GM11168 (cell line): ENCODE results near the gene ALG1.
"Not testable (repeated sequence)": the region's sequence is repeated elsewhere in the genome, so short reads cannot be mapped to it uniquely, and the experiment has no call there.

ENCODE experiments used
- in situ Hi-C: fragments of 300-500 bp; cut with MboI; formaldehyde crosslinking; loops from one replicate; pipeline ENCODE4 v1.12.0; 2022; ENCODE audit warnings: low sequenced_read_pairs; ENCODE audit not compliant: unreplicated experiment

Gene ALG1

DNA sequence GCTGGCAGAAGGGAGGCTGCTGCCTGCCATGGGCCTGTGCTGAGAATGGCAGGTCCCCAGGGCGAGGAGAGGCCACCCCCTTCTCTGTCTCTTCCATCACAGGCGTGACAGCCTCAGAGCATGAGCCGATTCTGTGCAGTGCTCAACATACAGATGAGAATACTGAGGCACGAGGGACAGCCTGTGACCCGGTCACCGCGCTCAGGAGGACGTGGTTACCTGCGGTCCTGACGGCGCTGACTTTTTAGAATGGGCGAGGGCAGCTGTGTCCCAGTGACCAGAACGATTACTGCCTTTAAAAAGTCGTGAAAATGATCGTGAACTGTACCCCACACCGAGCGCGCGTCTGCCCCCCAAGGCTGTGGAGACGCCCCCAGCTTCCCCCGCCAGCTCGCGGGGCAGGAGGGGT, 25.4 kb downstream of the ALG1 start:
- in situ Hi-C loops, result not testable (repeated sequence)

DNA sequence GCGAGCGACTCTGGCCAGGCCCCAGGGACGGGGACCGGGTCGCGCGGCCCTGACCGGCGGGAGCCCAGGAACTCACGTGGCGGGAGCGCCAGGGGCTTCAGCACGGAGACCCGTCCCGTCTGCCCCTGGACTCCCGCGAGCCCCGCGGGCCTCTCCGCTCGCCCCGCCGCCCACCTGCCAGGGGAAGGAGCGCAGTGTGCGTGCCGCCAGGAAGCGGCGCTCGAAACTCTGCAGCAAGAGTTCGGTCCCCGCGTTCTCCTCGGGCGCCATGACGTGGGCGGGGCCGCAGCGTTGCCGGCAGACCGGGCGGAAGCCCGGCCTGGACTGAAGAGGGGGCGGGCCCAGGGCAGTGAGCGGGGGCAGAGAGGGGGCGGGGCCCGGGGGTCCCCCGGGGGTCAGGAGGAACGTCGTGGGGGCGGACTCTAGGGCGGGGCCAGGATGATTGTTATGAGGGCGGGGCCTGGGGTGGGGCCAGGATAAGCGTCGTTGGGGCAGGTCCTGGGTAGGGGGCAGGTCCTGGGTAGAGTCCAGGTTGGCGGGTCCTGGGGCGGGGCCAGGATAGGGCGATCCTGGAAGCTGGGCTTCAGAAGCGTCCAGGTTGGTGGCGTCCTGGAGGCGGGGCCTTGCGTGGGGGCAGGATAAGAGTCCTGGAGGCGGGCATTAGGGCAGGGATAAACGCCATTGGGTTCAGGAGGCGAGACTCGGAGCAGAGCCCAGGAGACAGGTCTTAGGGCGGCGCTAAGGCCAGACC, 26.0 kb downstream of the ALG1 start, which contains the start of gene EEF2KMT:
EEF2KMT (minus strand) TSS at position 326 of the 751 bp plus-strand sequence; CDS start at position 270, 56 bp downstream.
- in situ Hi-C loops, result not testable (repeated sequence)

DNA sequence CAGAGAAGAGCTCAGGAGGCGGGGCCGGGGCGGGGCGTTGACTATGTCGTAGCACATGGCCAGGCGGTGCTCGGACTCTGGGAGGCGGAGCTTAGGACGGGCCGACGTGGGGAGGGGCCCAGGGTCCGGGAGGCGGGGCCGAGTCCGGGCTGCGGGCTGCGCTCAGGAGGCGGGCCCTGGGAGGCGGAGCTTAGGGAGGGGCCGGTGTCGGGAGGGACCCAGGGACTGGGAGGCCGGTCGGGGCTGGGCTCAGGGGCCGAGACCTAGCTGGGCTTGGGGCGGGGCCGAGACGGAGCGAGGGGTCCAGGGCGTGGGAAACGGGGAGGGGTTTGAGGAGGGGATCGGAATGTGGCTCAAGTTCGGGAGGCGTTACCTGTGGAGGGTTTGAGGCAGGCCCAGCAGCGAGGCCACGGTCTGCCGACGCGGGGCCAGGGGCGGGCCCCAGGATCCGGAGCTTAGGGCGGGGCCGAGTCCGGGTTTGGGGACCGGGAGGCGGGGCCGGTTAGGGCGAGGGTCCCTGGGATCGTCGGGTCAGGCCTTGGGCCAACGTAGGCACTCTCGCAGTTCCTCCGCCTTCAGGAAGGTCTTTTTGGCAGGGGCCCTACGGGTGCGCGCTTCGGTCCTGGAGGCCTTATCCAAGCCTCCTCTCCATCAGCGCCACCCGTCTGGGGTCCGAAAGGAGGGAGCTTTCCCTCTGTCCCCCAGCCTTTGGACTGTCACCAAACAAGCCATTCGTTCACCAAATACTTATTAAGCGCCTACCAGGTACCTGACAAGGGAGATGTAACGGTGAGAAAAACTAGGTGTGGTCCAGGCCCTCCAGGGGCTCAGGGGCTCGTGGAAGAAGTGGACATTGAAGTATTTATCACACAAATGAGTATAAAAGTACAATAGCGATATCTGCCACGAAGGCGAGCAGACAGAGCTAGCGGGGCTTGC, 26.8 kb downstream of the ALG1 start:
- in situ Hi-C loops, result not testable (repeated sequence)

DNA sequence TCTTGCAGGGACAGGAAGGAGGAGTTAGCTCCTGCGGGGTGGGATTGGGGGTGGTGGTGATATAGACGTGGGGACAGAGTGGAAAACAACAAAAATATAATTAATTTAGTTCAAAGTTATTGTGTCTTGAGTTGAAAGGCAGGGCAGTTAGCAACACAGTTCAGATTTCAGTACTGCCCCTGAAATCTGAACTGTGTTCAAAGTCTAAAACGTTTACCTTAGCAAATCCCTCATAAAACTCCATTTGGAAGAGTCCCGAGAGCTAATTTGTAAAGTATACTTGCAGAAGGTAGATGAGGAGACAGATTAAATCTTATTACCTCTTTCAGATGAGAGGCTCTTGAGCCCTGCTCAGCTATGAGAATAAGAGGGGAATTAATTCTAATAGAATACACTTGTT, 27.5 kb downstream of the ALG1 start:
- in situ Hi-C loops, result not testable (repeated sequence)

DNA sequence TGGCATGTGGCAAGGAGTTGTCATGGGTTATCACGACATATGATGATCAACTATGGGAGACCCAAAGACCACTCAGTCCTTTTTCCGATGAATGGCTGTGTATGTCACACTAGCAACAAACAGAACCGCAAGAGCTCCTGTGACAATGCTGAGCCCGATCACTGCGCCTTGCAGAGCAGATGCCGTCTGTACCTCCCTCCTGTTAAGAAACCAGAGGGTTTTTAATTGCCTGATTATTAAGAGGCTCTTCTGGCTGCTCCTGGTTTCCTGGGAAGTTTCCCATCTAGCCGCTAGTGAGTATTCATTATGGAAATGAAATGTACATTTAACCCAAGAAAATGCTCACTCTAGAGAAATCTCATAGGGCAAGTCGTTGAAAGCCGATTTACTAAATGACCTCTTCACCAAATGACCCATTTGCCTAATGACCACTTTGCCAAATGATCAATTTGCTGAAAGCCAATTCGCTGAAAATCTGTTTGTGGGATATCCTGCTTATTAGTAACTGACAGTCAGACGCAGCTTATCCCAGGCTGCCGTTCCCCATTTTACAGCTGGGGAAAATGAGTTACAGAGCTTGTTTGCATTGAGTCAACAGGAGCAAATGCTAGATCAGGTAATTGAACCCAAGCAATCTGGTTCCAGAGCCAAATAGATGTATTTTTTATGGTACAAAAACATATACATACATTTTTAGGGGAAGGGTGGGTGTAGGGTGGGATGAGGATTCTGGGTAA, 31.8 kb downstream of the ALG1 start:
- in situ Hi-C loops, result not testable (repeated sequence)

DNA sequence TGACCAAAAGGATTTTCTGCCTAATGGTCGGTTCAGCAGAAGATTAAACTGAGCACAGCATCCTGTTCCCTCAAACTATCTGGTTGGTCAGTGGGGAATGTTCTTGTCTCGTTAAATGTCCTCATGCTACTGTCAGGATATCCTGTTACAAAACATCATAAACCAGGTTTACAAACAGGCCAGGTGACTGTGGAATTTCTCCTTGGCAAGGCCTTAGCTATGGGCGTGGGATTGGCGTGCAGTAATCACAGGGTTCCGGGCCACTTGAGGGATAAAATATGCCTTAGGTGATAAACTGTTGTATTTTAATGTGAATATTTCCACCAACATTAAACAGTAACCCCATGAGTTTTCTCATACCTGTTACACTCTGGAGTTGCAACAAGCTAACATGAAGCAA, 33.4 kb downstream of the ALG1 start:
- in situ Hi-C loops, result not testable (repeated sequence)

DNA sequence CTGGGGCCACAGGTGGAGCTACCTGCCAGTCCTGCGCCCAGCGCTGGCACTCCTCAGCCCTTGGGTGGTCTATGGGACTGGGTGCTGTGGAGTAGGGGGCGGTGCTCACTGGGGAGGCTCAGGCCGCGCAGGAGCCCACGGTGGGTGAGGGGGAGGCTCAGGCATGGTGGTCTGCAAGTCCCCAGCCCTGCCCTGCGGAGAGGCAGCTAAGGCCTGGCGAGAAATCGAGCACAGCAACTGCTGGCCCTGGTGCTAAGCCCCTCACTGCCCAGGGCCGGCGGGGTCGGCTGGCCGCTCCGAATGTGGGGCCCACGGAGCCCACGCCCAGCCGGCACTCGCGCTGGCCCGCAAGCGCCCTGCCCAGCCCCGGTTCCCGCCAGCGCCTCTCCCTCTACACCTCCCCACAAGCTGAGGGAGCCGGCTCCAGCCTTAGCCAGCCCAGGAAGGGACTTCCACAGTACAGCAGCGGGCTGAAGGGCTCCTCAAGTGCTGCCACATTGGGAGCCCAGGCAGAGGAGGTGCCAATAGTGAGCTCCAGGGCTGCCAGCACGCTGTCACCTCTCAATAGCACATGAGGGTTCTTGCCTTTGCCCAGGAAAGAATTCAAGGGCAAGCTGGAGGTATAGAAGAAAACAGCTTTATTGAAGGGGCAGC, 37.0 kb downstream of the ALG1 start:
- in situ Hi-C loops, result no loop called here

DNA sequence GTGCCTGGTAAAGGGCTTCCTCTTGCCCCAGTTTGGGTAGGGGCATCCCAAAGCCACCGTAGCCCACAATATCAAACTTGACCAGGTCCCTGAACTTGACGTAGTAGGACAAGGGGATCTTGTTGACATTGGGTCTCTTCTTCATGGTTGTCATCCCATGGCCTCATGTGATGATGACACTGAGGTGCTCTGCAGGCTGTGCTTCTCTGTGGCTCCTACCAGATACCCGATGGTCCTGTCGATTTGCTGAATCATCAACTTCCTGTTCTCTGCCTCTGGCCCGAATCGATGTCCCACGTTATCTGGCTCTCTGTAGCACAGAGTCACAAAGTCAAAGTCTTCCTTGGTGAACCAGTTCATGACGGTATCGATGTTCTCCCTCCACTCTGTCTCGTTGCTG, 39.3 kb downstream of the ALG1 start:
- in situ Hi-C loops, result not testable (repeated sequence)

DNA sequence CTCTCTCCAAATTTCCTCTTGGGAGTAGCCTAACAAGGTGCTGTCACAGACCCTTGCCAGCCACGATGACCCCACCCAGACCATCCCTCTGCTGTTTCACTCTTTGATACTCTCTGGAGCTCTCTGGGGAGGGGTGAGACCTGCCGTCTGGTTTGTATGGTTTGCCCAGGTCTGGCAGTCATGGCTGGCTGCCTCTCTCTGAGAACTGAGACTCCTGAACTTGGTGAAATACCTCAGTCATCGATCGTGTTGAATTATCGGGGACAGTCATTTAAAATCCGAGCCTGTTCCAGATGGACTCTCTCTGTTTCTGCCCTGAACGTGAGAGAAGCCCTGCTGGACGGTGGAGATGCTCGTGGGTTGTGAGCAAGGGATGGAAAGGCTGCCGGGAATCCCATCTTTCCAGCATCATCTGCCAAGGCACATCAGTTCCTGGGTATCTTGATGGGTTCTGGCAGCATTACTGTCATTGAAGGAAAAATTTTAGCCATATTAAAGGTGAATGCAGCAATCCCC, 45.2 kb downstream of the ALG1 start:
- in situ Hi-C loops, result not testable (repeated sequence)

DNA sequence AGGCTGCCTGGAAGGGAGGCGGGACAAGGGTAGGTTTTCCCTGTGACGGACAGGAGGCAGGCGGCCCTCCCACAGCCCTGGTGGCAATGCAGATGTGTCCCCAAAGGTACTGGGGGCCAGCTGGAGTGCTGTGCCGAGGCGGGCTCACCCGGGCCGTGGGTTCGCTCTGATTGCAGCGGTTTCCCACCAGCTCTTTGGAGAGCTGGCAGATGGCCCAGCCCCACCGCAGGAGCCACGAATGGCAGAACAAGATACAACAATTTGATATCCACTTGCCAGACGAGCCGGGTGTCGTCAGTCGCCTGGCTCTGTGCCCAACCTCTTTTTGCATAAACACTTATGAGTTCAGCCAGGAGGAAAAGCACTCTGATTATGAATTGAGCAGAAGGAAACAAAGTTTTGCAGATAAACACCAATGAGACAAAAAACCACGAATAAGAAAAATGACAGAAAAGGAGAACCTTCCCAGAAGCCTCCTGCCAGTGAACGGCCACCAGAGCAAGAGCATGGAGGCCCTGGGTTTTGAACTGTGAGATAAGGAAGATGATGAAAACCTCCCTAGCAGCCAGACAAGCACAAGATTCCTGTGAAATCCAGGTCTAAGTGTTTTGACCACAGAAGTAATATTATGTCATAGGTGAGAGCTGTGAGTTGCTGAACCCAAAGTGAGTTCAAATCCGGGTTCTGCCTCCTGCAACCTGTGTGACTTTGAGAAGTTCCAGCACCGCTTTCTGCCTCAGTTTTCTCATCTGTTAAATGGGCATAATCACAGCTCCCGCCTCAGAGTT, 45.9 kb downstream of the ALG1 start:
- in situ Hi-C loops, result not testable (repeated sequence)

DNA sequence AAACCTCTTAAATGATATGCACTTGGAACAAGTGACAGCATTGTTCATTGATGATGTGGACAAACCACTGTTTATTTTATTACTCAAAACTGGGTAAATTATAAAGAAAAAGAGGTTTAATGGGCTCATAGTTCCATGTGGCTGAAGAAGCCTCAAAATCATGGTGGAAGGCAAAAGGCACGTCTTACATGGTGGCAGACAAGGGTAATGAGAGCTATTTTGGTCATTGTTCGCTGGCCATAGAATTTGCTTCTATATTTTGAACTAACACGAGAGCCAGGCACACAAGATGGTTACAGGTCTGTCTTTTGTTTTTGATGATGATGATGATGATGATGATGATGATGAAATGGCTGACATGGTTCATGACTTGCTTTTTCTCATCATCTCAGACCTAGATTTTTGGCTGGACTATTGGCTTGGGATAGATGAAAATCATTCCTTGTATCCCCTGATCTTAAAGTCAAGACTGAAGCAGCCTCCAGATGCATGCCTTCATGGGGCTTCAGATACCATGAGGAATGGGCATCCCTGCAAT, 59.9 kb downstream of the ALG1 start:
- in situ Hi-C loops, result not testable (repeated sequence)

DNA sequence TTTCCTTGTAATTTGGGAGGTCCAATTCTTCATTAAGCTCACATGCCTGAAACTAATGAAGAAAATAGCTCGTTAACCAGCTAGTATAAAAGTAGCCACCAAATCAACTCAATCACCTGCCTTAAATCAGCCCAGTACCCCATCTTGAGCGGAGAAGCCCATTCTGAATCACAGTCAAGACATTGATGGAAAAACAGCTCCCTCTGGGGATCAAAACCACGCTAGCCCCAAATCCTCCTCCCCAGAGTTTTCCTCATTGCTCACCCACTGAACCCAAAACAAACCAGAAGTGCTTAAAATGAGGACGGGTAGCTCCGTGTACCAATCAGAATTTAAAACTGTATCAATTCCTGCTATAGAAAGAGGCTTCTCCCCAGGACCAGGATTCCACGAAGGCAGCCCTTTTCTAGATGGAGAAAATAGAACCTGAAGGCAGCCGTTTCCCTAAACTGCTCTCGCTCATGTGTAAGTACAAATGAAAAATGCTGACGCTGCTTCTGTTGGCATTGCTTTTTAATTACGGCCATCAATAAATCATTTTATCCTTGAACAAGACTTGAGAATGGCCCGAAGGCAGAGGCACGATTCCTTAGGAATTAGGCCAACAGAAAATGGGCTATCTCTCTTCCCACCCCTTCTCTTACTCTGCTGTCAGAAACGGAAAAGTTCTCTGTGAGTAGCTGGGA, 61.4 kb downstream of the ALG1 start:
- in situ Hi-C loops, result not testable (repeated sequence)

DNA sequence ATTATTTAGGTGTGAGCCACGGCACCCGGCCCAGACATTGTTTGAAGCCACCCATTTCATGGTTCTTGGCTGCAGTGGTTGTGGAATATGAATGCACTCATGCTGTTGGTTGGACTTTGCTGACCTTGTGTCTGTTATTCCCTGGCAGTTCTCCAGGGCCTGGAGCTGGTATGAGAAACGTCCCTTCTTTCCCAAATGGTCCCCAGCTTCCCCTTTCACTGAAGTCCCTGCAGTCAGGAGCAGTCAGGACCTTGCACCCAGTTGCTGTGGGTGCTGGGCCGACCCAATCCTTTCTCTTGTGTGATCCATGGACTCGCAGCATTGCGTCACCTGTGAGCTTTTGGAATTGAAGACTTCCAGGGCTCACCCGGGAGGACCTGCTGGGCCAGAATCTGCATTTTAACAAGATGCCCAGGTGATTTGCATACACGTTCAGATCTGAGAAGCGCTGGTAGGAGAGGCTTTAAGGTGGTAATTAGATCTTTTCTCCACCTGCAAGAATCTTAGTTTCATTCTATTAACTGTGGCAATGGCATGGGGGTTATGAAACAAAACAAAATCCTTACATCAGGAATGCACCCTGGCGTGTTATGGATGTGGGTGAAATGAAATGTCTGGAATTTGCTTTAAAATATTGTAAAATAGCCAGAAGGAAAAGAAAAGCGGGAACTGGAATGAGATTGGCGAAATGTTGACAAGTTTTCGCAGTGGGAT, 63.3 kb downstream of the ALG1 start:
- in situ Hi-C loops, result not testable (repeated sequence)
